HepG2 (cell line): ENCODE results near the gene HOXB6. TPM values are rescaled to one million over a fixed set of nuclear protein-coding genes. Genes with fewer than 3 reads are reported as not detected.

Source experiments
- ATAC-seq: fragments of 200-7000 bp; cut with Tn5 transposase; 3 replicates; pipeline ENCODE4 v1.9.1; 2020; ENCODE audit warnings: mild to moderate bottlenecking, moderate library complexity
- BruUV-seq: library from RNA; stranded (reverse); fragments of 400-500 nt; replicated peaks from 2 replicates; lab custom pipeline; 2021; lab: Mats Ljungman, UMichigan
- CTCF ChIA-PET: fragments of 300-600 bp; formaldehyde crosslinking; extraction: SDS; loops from one replicate; lab custom pipeline; 2021; ENCODE audit warnings: low total read pairs, inconsistent platforms, low intra/inter-chr PET ratio; lab: Yijun Ruan, JAX
- POLR2A ChIA-PET: fragments of 350-600 bp; sonication (Branson Sonifier 250); formaldehyde crosslinking; loops from one replicate; lab custom pipeline; 2020; ENCODE audit warnings: antibody characterized with exemption, inconsistent platforms; lab: Yijun Ruan, JAX
- DNase-seq: peaks from one replicate; pipeline ENCODE4 v3.0.0-alpha.2; 2015; ENCODE audit warnings: low spot score
- FAIRE-seq: peaks from 3 replicates; lab custom pipeline; 2011; peaks lifted over from hg19 to GRCh38; lab: Jason Lieb, UNC
- H2AFZ ChIP-seq: one replicate; pipeline ENCODE4 v1.6.1; 2011; ENCODE audit warnings: low read length, inconsistent platforms
- H3K27ac ChIP-seq: fragments of 300-600 bp; 3 replicates; pipeline ENCODE4 v1.8.0; 2011; ENCODE audit warnings: mixed run types, mild to moderate bottlenecking, mixed read lengths, low read length, inconsistent platforms; ENCODE audit not compliant: insufficient read depth; ENCODE audit errors: extremely low read length
- H3K27me3 ChIP-seq, 2 experiments: fragments of 200-600 bp in 1 of 2; 2 replicates in 1 of 2; 3 replicates in 1 of 2; pipeline versions ENCODE4 v1.6.0 to v1.8.0; 2011; ENCODE audit warnings: low read length in 2 of 2, mild to moderate bottlenecking in 2 of 2, moderate library complexity in 2 of 2, inconsistent platforms in 1 of 2; ENCODE audit not compliant: insufficient read depth in 2 of 2, control insufficient read depth in 1 of 2
- H3K36me3 ChIP-seq, 2 experiments: fragments of 200-600 bp in 1 of 2; replicated peaks in 1 of 2; 2 replicates in 1 of 2; 3 replicates in 1 of 2; pipeline versions ENCODE4 v1.5.1 to v1.8.0; 2011; ENCODE audit warnings: low read length in 2 of 2, inconsistent platforms in 1 of 2; ENCODE audit not compliant: insufficient read depth in 2 of 2, control insufficient read depth in 1 of 2
- H3K4me1 ChIP-seq: 2 replicates; pipeline ENCODE4 v1.5.1; 2012; ENCODE audit warnings: low read length, inconsistent platforms; ENCODE audit not compliant: insufficient read depth
- H3K4me2 ChIP-seq: 2 replicates; pipeline ENCODE4 v1.6.0; 2011; ENCODE audit warnings: low read depth, low read length, inconsistent platforms
- H3K4me3 ChIP-seq, 3 experiments: fragments of 200-600 bp in 1 of 3; sonication (generic), shearing (Covaris generic) in 1 of 3; replicated peaks in 1 of 3; 2 replicates each; pipeline ENCODE4 v1.5.1; 2011 to 2016; ENCODE audit warnings: low read length in 3 of 3, inconsistent platforms in 2 of 3, low read depth in 2 of 3, mild to moderate bottlenecking in 2 of 3, control low read depth in 1 of 3, mixed read lengths in 1 of 3; ENCODE audit not compliant: insufficient read depth in 1 of 3
- H3K79me2 ChIP-seq: one replicate; pipeline ENCODE4 v1.6.1; 2011; ENCODE audit warnings: low read length, inconsistent platforms; ENCODE audit not compliant: insufficient read depth
- H3K9ac ChIP-seq: 2 replicates; pipeline ENCODE4 v1.6.0; 2011; ENCODE audit warnings: mild to moderate bottlenecking, low read depth, low read length, inconsistent platforms; ENCODE audit not compliant: insufficient read depth
- H3K9me3 ChIP-seq: 2 replicates; pipeline ENCODE4 v1.5.1; 2012; ENCODE audit warnings: mild to moderate bottlenecking, low read length
- H4K20me1 ChIP-seq: 2 replicates; pipeline ENCODE4 v1.6.0; 2011; ENCODE audit warnings: inconsistent platforms, mild to moderate bottlenecking, low read length, moderate library complexity; ENCODE audit not compliant: insufficient read depth
- SSRP1 ChIP-seq: IDR thresholded peaks from 2 replicates; pipeline ENCODE4 v1.6.1; 2016; ENCODE audit warnings: control low read depth
- ZSCAN20 ChIP-seq: sonication (generic); formaldehyde crosslinking; IDR thresholded peaks from 2 replicates; pipeline ENCODE4 v1.4.0; 2020; ENCODE audit warnings: missing genetic modification reagents, mild to moderate bottlenecking, borderline replicate concordance
- WGBS: methylation state at CpG from one replicate; pipeline ENCODE4 v1.1.6; 2017; ENCODE audit warnings: low lambda C conversion rate; 5-methylcytosine and 5-hydroxymethylcytosine counted together
- in situ Hi-C: cut with HindIII; loops from 2 replicates; pipeline ENCODE4 v1.10.0; 2017; ENCODE audit warnings: low pct_unique_long_range_greater_than_20kb; ENCODE audit not compliant: extremely low pct_ligation_motif_present
- intact Hi-C: fragments of 100-400 bp; cut with micrococcal nuclease; formaldehyde crosslinking; loops from one replicate; pipeline ENCODE4 v1.10.0; 2022; ENCODE audit not compliant: unreplicated experiment
- polyA plus RNA-seq, 8 experiments: library from polyadenylated mRNA; depleted of rRNA in 3 of 8; stranded (reverse) in 7 of 8; unstranded in 1 of 8; fragments of >200 nt; fragmentation: Illumina TruSeq in 4 of 8; extraction: Trizol in 4 of 8; gene quantifications; 2 replicates each; pipeline versions ENCODE4 v1.2.1 to v1.2.3, GENCODE V29; 2011 to 2016; ENCODE audit warnings: low read depth in 4 of 8, missing spikeins in 1 of 8, mixed read lengths in 1 of 8; ENCODE audit not compliant: insufficient read depth in 1 of 8
- total RNA-seq, 5 experiments: library from RNA; depleted of rRNA; stranded (reverse); fragments of >200 nt; fragmentation: Illumina TruSeq; extraction: Trizol; gene quantifications; 2 replicates each; pipeline ENCODE4 v1.2.3, GENCODE V29; 2016; ENCODE audit warnings: low read depth in 1 of 5
- TF ChIP-seq, protein P1 (sequence below): IDR thresholded peaks from 2 replicates; pipeline ENCODE4 v1.6.1; 2016; ENCODE audit warnings: low read depth, control low read depth
- TF ChIP-seq, protein P2 (sequence below): sonication (generic); formaldehyde crosslinking; IDR thresholded peaks from 2 replicates; pipeline ENCODE4 v1.9.0; 2021; ENCODE audit warnings: mild to moderate bottlenecking, missing genetic modification reagents
- TF ChIP-seq, protein P3 (sequence below): IDR thresholded peaks from 2 replicates; pipeline ENCODE4 v1.4.0; 2020; ENCODE audit warnings: mild to moderate bottlenecking, missing genetic modification reagents

The HOXB6 gene
- total and polyA plus RNA-seq, 2 of the 13 experiments (the other 11 are each of a cell fraction or from before 2014, with no cell fraction given): not detected

DNA sequence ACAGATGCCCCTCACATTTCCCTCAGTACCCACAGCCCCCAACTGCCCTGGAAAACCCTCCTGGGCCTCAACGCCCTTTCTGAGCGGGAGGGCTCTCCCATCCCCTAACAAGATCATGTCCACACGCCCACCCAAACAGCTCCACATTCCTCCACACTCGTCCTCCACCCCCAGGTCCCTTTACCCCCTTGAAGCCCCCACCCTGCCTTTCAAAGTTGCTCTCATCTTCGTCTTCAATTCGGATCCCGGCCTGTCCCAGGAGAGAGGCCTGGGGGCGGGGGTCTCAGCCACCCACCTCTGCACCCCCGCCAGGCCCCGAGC, 41.0 kb downstream of the HOXB6 start (continued):
- TF ChIP-seq, protein P1, sequence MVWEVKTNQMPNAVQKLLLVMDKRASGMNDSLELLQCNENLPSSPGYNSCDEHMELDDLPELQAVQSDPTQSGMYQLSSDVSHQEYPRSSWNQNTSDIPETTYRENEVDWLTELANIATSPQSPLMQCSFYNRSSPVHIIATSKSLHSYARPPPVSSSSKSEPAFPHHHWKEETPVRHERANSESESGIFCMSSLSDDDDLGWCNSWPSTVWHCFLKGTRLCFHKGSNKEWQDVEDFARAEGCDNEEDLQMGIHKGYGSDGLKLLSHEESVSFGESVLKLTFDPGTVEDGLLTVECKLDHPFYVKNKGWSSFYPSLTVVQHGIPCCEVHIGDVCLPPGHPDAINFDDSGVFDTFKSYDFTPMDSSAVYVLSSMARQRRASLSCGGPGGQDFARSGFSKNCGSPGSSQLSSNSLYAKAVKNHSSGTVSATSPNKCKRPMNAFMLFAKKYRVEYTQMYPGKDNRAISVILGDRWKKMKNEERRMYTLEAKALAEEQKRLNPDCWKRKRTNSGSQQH (CRISPR knock-in tag): no peak

DNA sequence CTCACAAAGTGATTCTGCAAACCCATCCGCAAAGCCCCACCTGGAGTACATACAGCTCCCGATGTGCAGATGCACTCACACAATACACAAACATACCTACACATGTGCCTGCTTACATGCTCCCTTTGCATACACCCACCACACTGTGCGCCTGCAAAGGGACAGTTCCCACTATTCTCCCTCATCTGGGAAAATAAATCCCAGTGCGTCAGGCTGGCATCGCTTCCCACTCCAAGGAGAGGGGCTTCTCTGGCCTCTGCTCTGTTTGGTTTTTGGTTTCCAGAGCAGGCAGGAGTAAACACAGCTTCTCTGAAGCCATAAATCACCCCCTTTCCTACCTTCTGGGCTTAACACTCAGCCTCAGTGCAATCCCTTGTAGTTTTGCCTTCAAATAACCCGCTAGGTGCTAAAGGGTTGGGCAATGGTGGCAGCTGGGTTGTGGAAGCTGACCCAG, 41.4 kb downstream of the HOXB6 start:
- CTCF ChIA-PET: no interaction called here
- Histone ChIP-seq H3K4me1 (no peaks in the 10 kb centered on the region), H2AFZ (no peak overlapping the region), H3K4me3 (no peak overlapping the region), H3K36me3 (no peaks in the 10 kb centered on the region), H3K9ac (no peak overlapping the region), H3K4me2 (no peak overlapping the region), H3K9me3 (no peaks in the 10 kb centered on the region), H3K79me2 (no peaks in the 10 kb centered on the region)
- intact Hi-C loops: no loop called here
- 12% methylated on average over 6 of the region's 6 CpGs for WGBS
- no TSS peak for BruUV-seq
- TF ChIP-seq ZSCAN20 (CRISPR knock-in tag) (no peak), SSRP1 (no peak)
- TF ChIP-seq, protein P2, sequence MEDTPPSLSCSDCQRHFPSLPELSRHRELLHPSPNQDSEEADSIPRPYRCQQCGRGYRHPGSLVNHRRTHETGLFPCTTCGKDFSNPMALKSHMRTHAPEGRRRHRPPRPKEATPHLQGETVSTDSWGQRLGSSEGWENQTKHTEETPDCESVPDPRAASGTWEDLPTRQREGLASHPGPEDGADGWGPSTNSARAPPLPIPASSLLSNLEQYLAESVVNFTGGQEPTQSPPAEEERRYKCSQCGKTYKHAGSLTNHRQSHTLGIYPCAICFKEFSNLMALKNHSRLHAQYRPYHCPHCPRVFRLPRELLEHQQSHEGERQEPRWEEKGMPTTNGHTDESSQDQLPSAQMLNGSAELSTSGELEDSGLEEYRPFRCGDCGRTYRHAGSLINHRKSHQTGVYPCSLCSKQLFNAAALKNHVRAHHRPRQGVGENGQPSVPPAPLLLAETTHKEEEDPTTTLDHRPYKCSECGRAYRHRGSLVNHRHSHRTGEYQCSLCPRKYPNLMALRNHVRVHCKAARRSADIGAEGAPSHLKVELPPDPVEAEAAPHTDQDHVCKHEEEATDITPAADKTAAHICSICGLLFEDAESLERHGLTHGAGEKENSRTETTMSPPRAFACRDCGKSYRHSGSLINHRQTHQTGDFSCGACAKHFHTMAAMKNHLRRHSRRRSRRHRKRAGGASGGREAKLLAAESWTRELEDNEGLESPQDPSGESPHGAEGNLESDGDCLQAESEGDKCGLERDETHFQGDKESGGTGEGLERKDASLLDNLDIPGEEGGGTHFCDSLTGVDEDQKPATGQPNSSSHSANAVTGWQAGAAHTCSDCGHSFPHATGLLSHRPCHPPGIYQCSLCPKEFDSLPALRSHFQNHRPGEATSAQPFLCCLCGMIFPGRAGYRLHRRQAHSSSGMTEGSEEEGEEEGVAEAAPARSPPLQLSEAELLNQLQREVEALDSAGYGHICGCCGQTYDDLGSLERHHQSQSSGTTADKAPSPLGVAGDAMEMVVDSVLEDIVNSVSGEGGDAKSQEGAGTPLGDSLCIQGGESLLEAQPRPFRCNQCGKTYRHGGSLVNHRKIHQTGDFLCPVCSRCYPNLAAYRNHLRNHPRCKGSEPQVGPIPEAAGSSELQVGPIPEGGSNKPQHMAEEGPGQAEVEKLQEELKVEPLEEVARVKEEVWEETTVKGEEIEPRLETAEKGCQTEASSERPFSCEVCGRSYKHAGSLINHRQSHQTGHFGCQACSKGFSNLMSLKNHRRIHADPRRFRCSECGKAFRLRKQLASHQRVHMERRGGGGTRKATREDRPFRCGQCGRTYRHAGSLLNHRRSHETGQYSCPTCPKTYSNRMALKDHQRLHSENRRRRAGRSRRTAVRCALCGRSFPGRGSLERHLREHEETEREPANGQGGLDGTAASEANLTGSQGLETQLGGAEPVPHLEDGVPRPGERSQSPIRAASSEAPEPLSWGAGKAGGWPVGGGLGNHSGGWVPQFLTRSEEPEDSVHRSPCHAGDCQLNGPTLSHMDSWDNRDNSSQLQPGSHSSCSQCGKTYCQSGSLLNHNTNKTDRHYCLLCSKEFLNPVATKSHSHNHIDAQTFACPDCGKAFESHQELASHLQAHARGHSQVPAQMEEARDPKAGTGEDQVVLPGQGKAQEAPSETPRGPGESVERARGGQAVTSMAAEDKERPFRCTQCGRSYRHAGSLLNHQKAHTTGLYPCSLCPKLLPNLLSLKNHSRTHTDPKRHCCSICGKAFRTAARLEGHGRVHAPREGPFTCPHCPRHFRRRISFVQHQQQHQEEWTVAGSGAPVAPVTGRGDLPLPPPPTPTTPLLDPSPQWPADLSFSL (CRISPR knock-in tag): no peak
- TF ChIP-seq, protein P3, sequence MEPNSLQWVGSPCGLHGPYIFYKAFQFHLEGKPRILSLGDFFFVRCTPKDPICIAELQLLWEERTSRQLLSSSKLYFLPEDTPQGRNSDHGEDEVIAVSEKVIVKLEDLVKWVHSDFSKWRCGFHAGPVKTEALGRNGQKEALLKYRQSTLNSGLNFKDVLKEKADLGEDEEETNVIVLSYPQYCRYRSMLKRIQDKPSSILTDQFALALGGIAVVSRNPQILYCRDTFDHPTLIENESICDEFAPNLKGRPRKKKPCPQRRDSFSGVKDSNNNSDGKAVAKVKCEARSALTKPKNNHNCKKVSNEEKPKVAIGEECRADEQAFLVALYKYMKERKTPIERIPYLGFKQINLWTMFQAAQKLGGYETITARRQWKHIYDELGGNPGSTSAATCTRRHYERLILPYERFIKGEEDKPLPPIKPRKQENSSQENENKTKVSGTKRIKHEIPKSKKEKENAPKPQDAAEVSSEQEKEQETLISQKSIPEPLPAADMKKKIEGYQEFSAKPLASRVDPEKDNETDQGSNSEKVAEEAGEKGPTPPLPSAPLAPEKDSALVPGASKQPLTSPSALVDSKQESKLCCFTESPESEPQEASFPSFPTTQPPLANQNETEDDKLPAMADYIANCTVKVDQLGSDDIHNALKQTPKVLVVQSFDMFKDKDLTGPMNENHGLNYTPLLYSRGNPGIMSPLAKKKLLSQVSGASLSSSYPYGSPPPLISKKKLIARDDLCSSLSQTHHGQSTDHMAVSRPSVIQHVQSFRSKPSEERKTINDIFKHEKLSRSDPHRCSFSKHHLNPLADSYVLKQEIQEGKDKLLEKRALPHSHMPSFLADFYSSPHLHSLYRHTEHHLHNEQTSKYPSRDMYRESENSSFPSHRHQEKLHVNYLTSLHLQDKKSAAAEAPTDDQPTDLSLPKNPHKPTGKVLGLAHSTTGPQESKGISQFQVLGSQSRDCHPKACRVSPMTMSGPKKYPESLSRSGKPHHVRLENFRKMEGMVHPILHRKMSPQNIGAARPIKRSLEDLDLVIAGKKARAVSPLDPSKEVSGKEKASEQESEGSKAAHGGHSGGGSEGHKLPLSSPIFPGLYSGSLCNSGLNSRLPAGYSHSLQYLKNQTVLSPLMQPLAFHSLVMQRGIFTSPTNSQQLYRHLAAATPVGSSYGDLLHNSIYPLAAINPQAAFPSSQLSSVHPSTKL (CRISPR knock-in tag): no peak
- TF ChIP-seq, all 625 proteins: peak for 0
- Histone ChIP-seq H3K27me3 (peaks cover 24 to 94% of the 10 kb centered on the region in 2 experiments), H3K27ac (no peak overlapping the region), H4K20me1 (no peaks in the 10 kb centered on the region)
- POLR2A ChIA-PET: no interaction called here
- FAIRE-seq (no peak), ATAC-seq (no peak), DNase-seq (no peak)
- in situ Hi-C loops: no loop called here
